ENCODE measurements around the gene REC8.

DNA sequence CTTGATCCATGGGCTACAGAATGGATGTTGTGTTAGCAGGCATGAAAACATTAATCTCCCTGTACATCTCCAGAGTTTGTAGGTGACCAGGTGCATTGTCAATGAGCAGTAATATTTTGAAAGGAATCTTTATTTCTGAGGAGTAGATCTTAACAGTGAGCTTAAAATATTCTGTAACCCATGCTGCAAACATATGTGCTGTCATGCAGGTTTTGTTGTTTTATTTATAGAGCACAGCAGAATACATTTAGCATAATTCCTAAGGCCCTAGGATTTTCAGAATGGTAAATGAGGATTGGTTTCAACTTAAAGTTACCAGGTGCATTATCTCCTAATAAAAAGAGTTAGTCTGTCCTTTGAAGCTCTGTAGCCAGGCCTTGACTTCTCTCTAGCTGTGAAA, 44.9 kb upstream of the REC8 start:
- TF ChIP-seq, protein P1, sequence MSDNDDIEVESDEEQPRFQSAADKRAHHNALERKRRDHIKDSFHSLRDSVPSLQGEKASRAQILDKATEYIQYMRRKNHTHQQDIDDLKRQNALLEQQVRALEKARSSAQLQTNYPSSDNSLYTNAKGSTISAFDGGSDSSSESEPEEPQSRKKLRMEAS (IDR thresholded peaks at IDR 0.05; ENCODE audit: low read depth, low read length) = no peak
- no peak for TF ChIP-seq REST (IDR thresholded peaks at IDR 0.05; ENCODE audit: low read depth, low read length)
